Hindlimb muscle (tissue), 1 donor: Measurements from ENCODE around the gene FTCD. TPM values are rescaled to one million over a fixed set of nuclear protein-coding genes. Genes with fewer than 3 reads are reported as not detected.
"Not testable (repeated sequence)": the region's sequence is repeated elsewhere in the genome, so short reads cannot be mapped to it uniquely, and the experiment has no call there.

Source experiments
- DNase-seq: peaks from one replicate; pipeline ENCODE4 v3.0.0-alpha.2; 2013
- polyA plus RNA-seq: library from polyadenylated mRNA; unstranded; fragments of 120-200 nt; gene quantifications from one replicate; pipeline ENCODE4 v1.2.1, GENCODE V29; 2013; ENCODE audit not compliant: insufficient read length

Gene FTCD
- polyA plus RNA-seq, 1 donor = 1.1 TPM

- DNase-seq = no peak
These were observed 1.9 kb downstream of the FTCD start for GRCh38 chr21:46153247-46154154.

- DNase-seq = no peak
These were observed 2.5 kb downstream of the FTCD start for GRCh38 chr21:46152927-46153246.

GRCh38 chr21:46151989-46152926, 3.1 kb downstream of the FTCD start:
- DNase-seq = no peak

GRCh38 chr21:46151261-46151988, 4.0 kb downstream of the FTCD start:
- DNase-seq = no peak

GRCh38 chr21:46150491-46151121, 4.8 kb downstream of the FTCD start:
- DNase-seq = no peak

- DNase-seq = no peak
These were observed 5.3 kb downstream of the FTCD start for GRCh38 chr21:46150073-46150472.

- DNase-seq = no peak
These were observed 6.0 kb downstream of the FTCD start for GRCh38 chr21:46149205-46149901.

GRCh38 chr21:46148106-46148505, 7.3 kb downstream of the FTCD start:
- no peak for DNase-seq

- not testable (repeated sequence) for DNase-seq
These were observed 8.0 kb downstream of the FTCD start for GRCh38 chr21:46147429-46147828.

- no peak for DNase-seq
These were observed 8.5 kb downstream of the FTCD start for GRCh38 chr21:46146856-46147255.

GRCh38 chr21:46145840-46146691, 9.3 kb downstream of the FTCD start:
- DNase-seq = no peak

- DNase-seq = no peak
These were observed 10.1 kb downstream of the FTCD start for GRCh38 chr21:46145159-46145839.

- DNase-seq = no peak
These were observed 10.8 kb downstream of the FTCD start for GRCh38 chr21:46144464-46145070.

GRCh38 chr21:46142582-46143473, 12.6 kb downstream of the FTCD start:
- DNase-seq = no peak

GRCh38 chr21:46141767-46142581, 13.4 kb downstream of the FTCD start:
- DNase-seq = no peak

GRCh38 chr21:46140352-46141003, 14.9 kb downstream of the FTCD start:
- not testable (repeated sequence) for DNase-seq

GRCh38 chr21:46139686-46140085, 15.7 kb downstream of the FTCD start:
- no peak for DNase-seq
